HG02588 (cell line): Measurements from ENCODE around the gene GALNTL6.
"Not testable (repeated sequence)": the region's sequence is repeated elsewhere in the genome, so short reads cannot be mapped to it uniquely, and the experiment has no call there.

ENCODE experiments used
- ATAC-seq: cut with Tn5 transposase; IDR thresholded peaks from one replicate; pipeline ENCODE4 v1.9.1; 2021; ENCODE audit warnings: mild to moderate bottlenecking, moderate library complexity; ENCODE audit not compliant: unreplicated experiment

Gene GALNTL6

DNA sequence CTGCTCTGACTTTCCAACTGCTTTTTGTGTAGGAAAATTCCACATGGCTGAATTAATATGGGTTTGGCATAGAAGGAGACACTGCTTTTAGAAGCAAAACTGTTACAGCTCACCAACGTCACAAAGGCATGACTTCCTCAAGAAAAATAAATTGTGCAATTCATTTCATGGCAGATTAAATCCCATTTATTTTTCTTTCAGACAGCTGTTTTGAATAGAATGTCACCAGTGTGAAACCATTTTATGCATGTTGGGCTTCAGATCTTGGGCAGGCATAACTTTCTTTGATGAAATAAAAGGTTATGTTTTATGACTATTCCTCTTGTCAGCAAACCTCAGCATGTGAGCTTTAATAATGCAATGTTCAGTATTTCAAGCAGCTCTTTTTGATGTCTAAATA, 542.8 kb downstream of the GALNTL6 start:
- ATAC-seq: no peak

- ATAC-seq: no peak
Measured at GRCh38 chr4:172357006-172357540, 543.9 kb downstream of the GALNTL6 start.

- no peak for ATAC-seq
Measured at GRCh38 chr4:172362569-172362968, 549.4 kb downstream of the GALNTL6 start.

- no peak for ATAC-seq
Measured at GRCh38 chr4:172369471-172369959, 556.3 kb downstream of the GALNTL6 start.

GRCh38 chr4:172377486-172378140, 564.4 kb downstream of the GALNTL6 start:
- no peak for ATAC-seq

GRCh38 chr4:172379834-172380233, 566.6 kb downstream of the GALNTL6 start:
- ATAC-seq: no peak

- ATAC-seq: no peak
Measured at GRCh38 chr4:172390331-172390730, 577.1 kb downstream of the GALNTL6 start.

GRCh38 chr4:172392741-172393140, 579.5 kb downstream of the GALNTL6 start:
- ATAC-seq: no peak

GRCh38 chr4:172393220-172393619, 580.0 kb downstream of the GALNTL6 start:
- ATAC-seq: no peak

- ATAC-seq: no peak
Measured at GRCh38 chr4:172404676-172405075, 591.5 kb downstream of the GALNTL6 start.

- no peak for ATAC-seq
Measured at GRCh38 chr4:172410363-172410762, 597.2 kb downstream of the GALNTL6 start.

- ATAC-seq: no peak
Measured at GRCh38 chr4:172411149-172411548, 597.9 kb downstream of the GALNTL6 start.

DNA sequence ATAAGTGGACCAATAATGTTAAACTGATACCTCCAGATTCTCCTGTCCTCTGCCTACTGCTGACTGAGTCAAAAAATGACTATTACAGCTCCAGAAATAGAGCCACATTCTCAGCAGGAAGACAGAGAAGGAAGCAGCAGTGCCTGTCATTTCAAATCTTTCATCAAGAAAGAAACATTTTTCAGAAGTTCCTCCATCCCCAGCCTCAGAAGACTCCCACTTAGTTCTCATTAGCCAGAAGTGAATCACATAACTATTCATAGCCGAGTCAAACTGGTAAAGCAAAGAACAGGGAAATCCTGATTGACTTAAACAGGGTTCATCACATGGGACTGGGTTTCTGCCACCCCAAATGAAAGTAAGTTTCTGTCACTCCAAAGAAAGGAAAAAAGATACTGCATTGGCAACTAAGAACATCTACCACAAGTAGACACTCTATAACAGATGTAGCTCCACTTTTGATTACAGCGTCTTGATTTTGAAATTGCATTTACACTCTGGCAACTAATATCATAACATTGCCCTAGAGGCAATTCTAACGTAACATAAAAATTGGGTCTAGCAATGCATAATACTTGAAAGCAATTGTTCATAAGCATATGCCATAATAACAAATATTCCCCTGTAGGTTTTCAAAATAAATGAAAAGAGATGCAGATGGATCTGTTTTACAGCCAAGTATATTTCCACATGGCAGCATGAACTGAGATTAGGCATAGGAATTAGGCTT, 599.8 kb downstream of the GALNTL6 start:
- ATAC-seq: no peak

DNA sequence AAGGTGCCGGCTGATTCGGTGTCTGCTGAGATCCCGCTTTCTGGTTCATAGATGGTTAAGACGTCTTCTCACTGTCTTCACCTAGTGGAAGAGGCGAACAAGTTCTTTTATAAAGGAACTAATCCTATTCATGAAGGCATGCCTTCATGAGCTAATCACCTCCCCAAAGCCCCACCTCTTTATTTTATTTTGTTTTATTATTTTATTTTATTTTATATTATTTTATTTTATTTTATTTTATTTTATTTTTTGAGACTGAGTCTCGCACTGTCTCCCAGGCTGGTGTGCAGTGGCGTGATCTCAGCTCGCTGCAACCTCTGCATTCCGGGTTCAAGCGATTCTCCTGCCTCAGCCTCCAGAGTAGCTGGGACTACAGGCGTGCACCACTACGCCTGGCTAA, 615.8 kb downstream of the GALNTL6 start:
- ATAC-seq: not testable (repeated sequence)

- ATAC-seq: no peak
Measured at GRCh38 chr4:172480471-172480870, 667.3 kb downstream of the GALNTL6 start.

GRCh38 chr4:172481802-172482508, 668.8 kb downstream of the GALNTL6 start:
- ATAC-seq: no peak

- no peak for ATAC-seq
Measured at GRCh38 chr4:172485007-172485406, 671.8 kb downstream of the GALNTL6 start.

GRCh38 chr4:172486531-172486930, 673.3 kb downstream of the GALNTL6 start:
- ATAC-seq: no peak

DNA sequence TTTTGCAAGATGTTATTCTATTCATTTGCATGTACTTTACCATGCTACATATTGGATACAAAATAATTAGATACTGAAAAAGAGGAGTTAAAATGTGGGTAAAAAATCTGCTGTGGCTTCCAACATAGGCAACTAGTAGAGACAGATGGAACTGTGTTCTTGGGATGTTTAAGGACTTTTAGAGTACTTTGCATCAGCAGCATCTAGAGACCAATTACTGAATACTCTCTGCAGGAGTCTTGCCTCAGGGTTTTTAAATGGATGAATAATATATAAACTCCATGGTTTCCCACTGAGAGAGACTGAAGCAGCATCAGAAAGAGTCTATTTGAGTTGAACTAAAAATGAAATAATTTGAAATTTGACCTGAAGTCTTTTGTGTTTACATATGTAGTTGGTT, 676.7 kb downstream of the GALNTL6 start:
- ATAC-seq: no peak

GRCh38 chr4:172495769-172496168, 682.6 kb downstream of the GALNTL6 start:
- no peak for ATAC-seq

DNA sequence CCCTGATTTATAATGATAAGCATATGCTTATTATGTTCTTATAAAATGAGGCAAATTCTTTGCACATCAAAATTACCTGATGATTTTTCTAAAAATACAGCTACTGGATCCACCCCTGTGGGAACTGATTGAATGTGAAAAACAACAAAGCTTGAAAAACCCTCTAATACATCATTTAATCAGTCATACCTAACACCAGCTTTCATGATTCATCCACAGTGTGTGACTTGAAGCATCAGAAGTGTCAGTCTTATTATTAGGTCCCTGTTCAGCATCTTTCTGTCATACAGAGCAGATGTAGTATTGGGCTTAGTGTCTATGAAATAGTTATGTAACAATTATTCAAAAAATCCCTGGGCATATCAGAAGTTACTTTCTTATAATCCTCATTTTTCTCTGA, 684.1 kb downstream of the GALNTL6 start:
- ATAC-seq: no peak
